Limb (tissue), 2 donors: ENCODE data around the gene ACOXL.

Experiments used
- DNase-seq, 2 donors: peaks; one replicate each; pipeline ENCODE4 v3.0.0-alpha.2; 2016; ENCODE audit errors: extremely low spot score in 2 of 2

ACOXL gene

GRCh38 chr2:111101592-111101991 is 369.2 kb downstream of the ACOXL start:
- no peak for DNase-seq

GRCh38 chr2:111102216-111102615 is 369.8 kb downstream of the ACOXL start:
- no peak for DNase-seq

GRCh38 chr2:111105926-111106325 is 373.6 kb downstream of the ACOXL start:
- no peak for DNase-seq

- no peak for DNase-seq
Measured at GRCh38 chr2:111106706-111107105, 374.3 kb downstream of the ACOXL start.

GRCh38 chr2:111108745-111109271 is 376.4 kb downstream of the ACOXL start:
- no peak for DNase-seq

GRCh38 chr2:111111101-111111755 is 378.9 kb downstream of the ACOXL start:
- no peak for DNase-seq

- DNase-seq = no peak
Measured at GRCh38 chr2:111113838-111114237, 381.5 kb downstream of the ACOXL start.

- no peak for DNase-seq
Measured at GRCh38 chr2:111116011-111116746, 383.8 kb downstream of the ACOXL start.

- DNase-seq = peak; percentile 72 to 81
Measured at GRCh38 chr2:111116843-111117597, 384.6 kb downstream of the ACOXL start.

GRCh38 chr2:111117598-111118480 is 385.5 kb downstream of the ACOXL start:
- peak; percentile 9 to 64 for DNase-seq

GRCh38 chr2:111118481-111118980 is 386.2 kb downstream of the ACOXL start:
- peak in 1 of 2 donors; percentile 55 for DNase-seq

- no peak for DNase-seq
Measured at GRCh38 chr2:111118981-111119821, 386.8 kb downstream of the ACOXL start.

GRCh38 chr2:111119822-111120252 is 387.5 kb downstream of the ACOXL start:
- DNase-seq = peak in 1 of 2 donors; percentile 58

GRCh38 chr2:111120253-111121027 is 388.1 kb downstream of the ACOXL start, which contains the start of gene BCL2L11:
Gene BCL2L11, plus strand, starts transcription at chr2:111120914. Its CDS starts 2,832 bp downstream, at chr2:111123746.
- peak; percentile 91 to 95 for DNase-seq

GRCh38 chr2:111121028-111121827 is 388.9 kb downstream of the ACOXL start:
- DNase-seq = peak in 1 of 2 donors; percentile 72

- DNase-seq = peak; percentile 85 to 92
Measured at GRCh38 chr2:111121828-111122630, 389.7 kb downstream of the ACOXL start.
